Measurements from ENCODE around the gene RSAD1. TPM values are rescaled to one million over a fixed set of nuclear protein-coding genes. Genes with fewer than 3 reads are reported as not detected.
A peak's percentile ranks its signal among the peaks of the same experiment; 100 is the strongest.

The RSAD1 gene
- total RNA-seq, 1 donor from 2014 or later, result 37.3 TPM

- TF ChIP-seq, protein P1, sequence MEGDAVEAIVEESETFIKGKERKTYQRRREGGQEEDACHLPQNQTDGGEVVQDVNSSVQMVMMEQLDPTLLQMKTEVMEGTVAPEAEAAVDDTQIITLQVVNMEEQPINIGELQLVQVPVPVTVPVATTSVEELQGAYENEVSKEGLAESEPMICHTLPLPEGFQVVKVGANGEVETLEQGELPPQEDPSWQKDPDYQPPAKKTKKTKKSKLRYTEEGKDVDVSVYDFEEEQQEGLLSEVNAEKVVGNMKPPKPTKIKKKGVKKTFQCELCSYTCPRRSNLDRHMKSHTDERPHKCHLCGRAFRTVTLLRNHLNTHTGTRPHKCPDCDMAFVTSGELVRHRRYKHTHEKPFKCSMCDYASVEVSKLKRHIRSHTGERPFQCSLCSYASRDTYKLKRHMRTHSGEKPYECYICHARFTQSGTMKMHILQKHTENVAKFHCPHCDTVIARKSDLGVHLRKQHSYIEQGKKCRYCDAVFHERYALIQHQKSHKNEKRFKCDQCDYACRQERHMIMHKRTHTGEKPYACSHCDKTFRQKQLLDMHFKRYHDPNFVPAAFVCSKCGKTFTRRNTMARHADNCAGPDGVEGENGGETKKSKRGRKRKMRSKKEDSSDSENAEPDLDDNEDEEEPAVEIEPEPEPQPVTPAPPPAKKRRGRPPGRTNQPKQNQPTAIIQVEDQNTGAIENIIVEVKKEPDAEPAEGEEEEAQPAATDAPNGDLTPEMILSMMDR (IDR thresholded peaks at IDR 0.05), result no peak
- TF ChIP-seq POLR2AphosphoS5 (IDR thresholded peaks at IDR 0.05; ENCODE audit: insufficient read depth in 1 of 2, low read depth in 1 of 2) (peak in 1 of 2 donors; percentile 37), POLR2A (IDR thresholded peaks at IDR 0.05) (no peak)
- H3K27me3 ChIP-seq, result no peaks in the 10 kb centered on the region
- intact Hi-C loops (cut with DNase I), result no loop called here
- H3K27ac ChIP-seq, result no peak overlapping the region
- DNase-seq (ENCODE audit: extremely low spot score in 2 of 2), result no peak
- H3K9me3 ChIP-seq, result no peaks in the 10 kb centered on the region
- no peaks in the 10 kb centered on the region for H3K36me3 ChIP-seq
- H3K4me3 ChIP-seq, result no peak overlapping the region
- no peaks in the 10 kb centered on the region for H3K4me1 ChIP-seq
Observed at GRCh38 chr17:50498021-50498874, 19.6 kb downstream of the RSAD1 start.

- no peaks in the 10 kb centered on the region for H3K4me1 ChIP-seq
Observed at GRCh38 chr17:50499270-50499669, 20.6 kb downstream of the RSAD1 start.

GRCh38 chr17:50499721-50500120 lies 21.1 kb downstream of the RSAD1 start:
- DNase-seq (ENCODE audit: extremely low spot score in 2 of 2), result no peak
- no peaks in the 10 kb centered on the region for H3K36me3 ChIP-seq
- H3K9me3 ChIP-seq, result no peaks in the 10 kb centered on the region
- H3K4me1 ChIP-seq, result no peaks in the 10 kb centered on the region
- no peak overlapping the region for H3K27ac ChIP-seq
- no peaks in the 10 kb centered on the region for H3K27me3 ChIP-seq
- TF ChIP-seq POLR2AphosphoS5 (IDR thresholded peaks at IDR 0.05; ENCODE audit: insufficient read depth in 1 of 2, low read depth in 1 of 2), result no peak
- intact Hi-C loops (cut with DNase I), result no loop called here
- no peak overlapping the region for H3K4me3 ChIP-seq

More at GRCh38 chr17:50499270-50499669, 20.6 kb downstream of the RSAD1 start:
- Histone ChIP-seq H3K27me3 (no peaks in the 10 kb centered on the region), H3K4me3 (no peak overlapping the region), H3K36me3 (no peaks in the 10 kb centered on the region), H3K9me3 (no peaks in the 10 kb centered on the region), H3K27ac (no peak overlapping the region)
- TF ChIP-seq POLR2AphosphoS5 (IDR thresholded peaks at IDR 0.05; ENCODE audit: insufficient read depth in 1 of 2, low read depth in 1 of 2), result no peak
- TF ChIP-seq, protein P1 (IDR thresholded peaks at IDR 0.05), result no peak
- TF ChIP-seq POLR2A (IDR thresholded peaks at IDR 0.05), result no peak
- intact Hi-C loops (cut with DNase I), result no loop called here
- no peak for DNase-seq (ENCODE audit: extremely low spot score in 2 of 2)

DNA sequence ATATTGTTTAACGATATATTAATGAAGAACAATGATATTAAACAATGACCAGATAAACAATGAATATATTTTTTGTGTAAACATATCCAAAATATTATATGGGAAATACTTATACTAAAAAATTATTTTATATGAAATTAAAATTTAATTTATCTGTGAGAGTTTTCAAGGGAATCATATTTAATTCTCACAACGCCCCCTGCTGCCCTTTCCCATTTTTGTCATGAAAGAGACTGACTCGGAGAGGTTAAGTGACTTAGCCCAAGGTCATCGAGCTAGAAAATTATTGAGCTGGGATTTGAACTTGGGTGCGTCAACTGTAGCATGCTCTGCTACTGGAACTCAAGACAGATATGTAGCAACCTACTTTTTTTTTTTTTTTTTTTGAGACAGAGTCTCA lies 22.4 kb downstream of the RSAD1 start:
- no peaks in the 10 kb centered on the region for H3K9me3 ChIP-seq
- TF ChIP-seq POLR2A (IDR thresholded peaks at IDR 0.05), result no peak
- TF ChIP-seq, protein P1 (IDR thresholded peaks at IDR 0.05), result no peak
- TF ChIP-seq POLR2AphosphoS5 (IDR thresholded peaks at IDR 0.05; ENCODE audit: insufficient read depth in 1 of 2, low read depth in 1 of 2), result no peak
- no peak overlapping the region for H3K4me3 ChIP-seq
- intact Hi-C loops (cut with DNase I), result no loop called here
- DNase-seq (ENCODE audit: extremely low spot score in 2 of 2), result no peak
- no peak overlapping the region for H3K27ac ChIP-seq
- no peaks in the 10 kb centered on the region for H3K4me1 ChIP-seq
- H3K27me3 ChIP-seq, result no peaks in the 10 kb centered on the region
- H3K36me3 ChIP-seq, result no peaks in the 10 kb centered on the region

DNA sequence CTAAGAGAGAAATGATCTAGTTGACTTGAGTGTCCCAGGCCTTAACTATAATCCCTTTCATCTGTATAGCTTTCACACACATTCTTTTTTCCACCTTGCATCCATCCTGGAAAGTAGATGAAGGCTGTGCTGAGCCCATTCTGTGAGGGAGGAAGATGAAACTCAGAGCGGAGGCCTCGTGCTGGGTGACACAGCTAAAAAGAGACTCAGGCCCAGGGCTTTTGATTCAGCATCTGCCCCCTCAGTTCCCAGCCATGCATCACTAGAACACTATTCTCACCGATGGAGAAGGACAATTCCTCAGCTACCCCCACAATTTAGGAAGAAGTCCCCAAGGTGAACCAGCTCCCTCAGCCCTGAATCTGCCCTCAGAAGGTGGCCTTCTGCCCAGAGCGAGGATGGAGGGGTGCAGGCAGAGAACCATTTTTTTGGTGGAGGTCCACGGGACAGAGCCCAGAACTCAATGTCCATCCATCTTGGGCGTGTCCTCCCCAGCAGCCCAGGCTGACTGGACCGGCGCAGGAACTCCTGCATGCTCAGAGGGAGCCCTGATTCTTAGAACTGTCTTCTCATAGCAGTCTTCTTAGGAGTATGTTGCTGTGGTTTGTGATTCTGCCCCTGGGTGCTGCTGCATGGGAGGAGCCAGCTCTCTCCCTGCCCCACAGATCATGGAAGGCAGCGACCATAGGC lies 23.8 kb downstream of the RSAD1 start:
- Histone ChIP-seq H3K27me3 (no peaks in the 10 kb centered on the region), H3K4me1 (no peaks in the 10 kb centered on the region), H3K9me3 (no peaks in the 10 kb centered on the region), H3K4me3 (no peak overlapping the region), H3K27ac (no peak overlapping the region), H3K36me3 (no peaks in the 10 kb centered on the region)
- no peak for DNase-seq (ENCODE audit: extremely low spot score in 2 of 2)
- TF ChIP-seq POLR2AphosphoS5 (IDR thresholded peaks at IDR 0.05; ENCODE audit: insufficient read depth in 1 of 2, low read depth in 1 of 2), result no peak
- TF ChIP-seq, protein P1 (IDR thresholded peaks at IDR 0.05), result no peak
- no peak for TF ChIP-seq POLR2A (IDR thresholded peaks at IDR 0.05)
- intact Hi-C loops (cut with DNase I), result no loop called here

Data from vagina (tissue), 2 donors.